ENCODE data around the gene FIBP. TPM values are rescaled to one million over a fixed set of nuclear protein-coding genes. Genes with fewer than 3 reads are reported as not detected.

FIBP gene
- polyA plus RNA-seq, 6 donors from 2014 or later = 91.2 to 191 (median 107) TPM

- Mint-ChIP-seq H3K4me1 (peaks cover 22 to 38% (median 27%) of the 10 kb centered on the region in 3 donors), H3K4me3 (peak overlapping the region in 3 of 8 donors; percentile 3 to 78 (median 20)), H3K27ac (peak overlapping the region in 3 of 6 donors; percentile 47 to 72 (median 63)), H3K27me3 (peaks cover 0 to 7% (median 0%) of the 10 kb centered on the region in 3 donors), H3K36me3 (peaks cover 0 to 6% of the 10 kb centered on the region in 2 donors), H3K9me3 (no peaks in the 10 kb centered on the region)
- DNase-seq (no peak), ATAC-seq (ENCODE audit: low read depth in 2 of 2) (no peak)
Observed at GRCh38 chr11:65869643-65870306, 18.5 kb downstream of the FIBP start.

- Mint-ChIP-seq H3K36me3 (peaks cover 0 to 6% of the 10 kb centered on the region in 2 donors), H3K27me3 (peaks cover 0 to 7% (median 0%) of the 10 kb centered on the region in 3 donors), H3K4me3 (peak overlapping the region in 1 of 8 donors; percentile 43), H3K4me1 (peaks cover 19 to 38% (median 26%) of the 10 kb centered on the region in 3 donors), H3K27ac (no peak overlapping the region), H3K9me3 (no peaks in the 10 kb centered on the region)
- DNase-seq (no peak), ATAC-seq (ENCODE audit: low read depth in 2 of 2) (no peak)
Observed at GRCh38 chr11:65868907-65869306, 19.4 kb downstream of the FIBP start.

GRCh38 chr11:65868076-65868667, 20.1 kb downstream of the FIBP start:
- H3K36me3 Mint-ChIP-seq = peaks cover 0 to 10% of the 10 kb centered on the region in 2 donors
- no peak overlapping the region for H3K4me3 Mint-ChIP-seq
- no peak overlapping the region for H3K27ac Mint-ChIP-seq
- DNase-seq (no peak), ATAC-seq (ENCODE audit: low read depth in 2 of 2) (peak; percentile 64 to 67)
- H3K27me3 Mint-ChIP-seq = peaks cover 0 to 5% (median 0%) of the 10 kb centered on the region in 3 donors
- no peaks in the 10 kb centered on the region for H3K9me3 Mint-ChIP-seq
- peaks cover 18 to 31% (median 23%) of the 10 kb centered on the region in 3 donors for H3K4me1 Mint-ChIP-seq

- no peak for DNase-seq
- Mint-ChIP-seq H3K36me3 (peaks cover 0 to 17% of the 10 kb centered on the region in 2 donors), H3K4me1 (peaks cover 14 to 33% (median 26%) of the 10 kb centered on the region in 3 donors), H3K9me3 (no peaks in the 10 kb centered on the region), H3K4me3 (peak overlapping the region in 1 of 8 donors; percentile 36), H3K27me3 (no peaks in the 10 kb centered on the region), H3K27ac (peak overlapping the region in 1 of 6 donors; percentile 26)
- ATAC-seq (ENCODE audit: low read depth in 2 of 2) = peak; percentile 34 to 45
Observed at GRCh38 chr11:65867284-65868071, 20.8 kb downstream of the FIBP start.

- peak overlapping the region in 1 of 8 donors; percentile 36 for H3K4me3 Mint-ChIP-seq
- ATAC-seq (ENCODE audit: low read depth in 2 of 2) (no peak), DNase-seq (no peak)
- H3K36me3 Mint-ChIP-seq = peaks cover 0 to 18% of the 10 kb centered on the region in 2 donors
- H3K9me3 Mint-ChIP-seq = no peaks in the 10 kb centered on the region
- peak overlapping the region in 2 of 6 donors; percentile 26 to 67 for H3K27ac Mint-ChIP-seq
- no peaks in the 10 kb centered on the region for H3K27me3 Mint-ChIP-seq
- peaks cover 19 to 36% (median 29%) of the 10 kb centered on the region in 3 donors for H3K4me1 Mint-ChIP-seq
Observed at GRCh38 chr11:65866509-65867283, 21.6 kb downstream of the FIBP start.

GRCh38 chr11:65865550-65866172, 22.6 kb downstream of the FIBP start:
- H3K4me1 Mint-ChIP-seq = peaks cover 20 to 33% (median 26%) of the 10 kb centered on the region in 3 donors
- ATAC-seq (ENCODE audit: low read depth in 2 of 2) (no peak), DNase-seq (no peak)
- H3K4me3 Mint-ChIP-seq = peak overlapping the region in 2 of 8 donors; percentile 4 to 81
- H3K36me3 Mint-ChIP-seq = peaks cover 0 to 18% of the 10 kb centered on the region in 2 donors
- H3K27ac Mint-ChIP-seq = no peak overlapping the region
- no peaks in the 10 kb centered on the region for H3K27me3 Mint-ChIP-seq
- no peaks in the 10 kb centered on the region for H3K9me3 Mint-ChIP-seq

GRCh38 chr11:65864706-65865471, 23.4 kb downstream of the FIBP start:
- DNase-seq (no peak), ATAC-seq (ENCODE audit: low read depth in 2 of 2) (no peak)
- Mint-ChIP-seq H3K9me3 (no peaks in the 10 kb centered on the region), H3K36me3 (peaks cover 0 to 18% of the 10 kb centered on the region in 2 donors), H3K4me1 (peaks cover 20 to 35% (median 27%) of the 10 kb centered on the region in 3 donors), H3K27me3 (no peaks in the 10 kb centered on the region), H3K27ac (no peak overlapping the region), H3K4me3 (peak overlapping the region in 4 of 8 donors; percentile 15 to 81 (median 39))

GRCh38 chr11:65863889-65864705, 24.2 kb downstream of the FIBP start:
- H3K36me3 Mint-ChIP-seq = peaks cover 0 to 18% of the 10 kb centered on the region in 2 donors
- H3K4me1 Mint-ChIP-seq = peaks cover 25 to 39% (median 27%) of the 10 kb centered on the region in 3 donors
- H3K27ac Mint-ChIP-seq = no peak overlapping the region
- H3K27me3 Mint-ChIP-seq = no peaks in the 10 kb centered on the region
- no peak for ATAC-seq (ENCODE audit: low read depth in 2 of 2)
- H3K9me3 Mint-ChIP-seq = no peaks in the 10 kb centered on the region
- peak overlapping the region in 2 of 8 donors; percentile 20 to 41 for H3K4me3 Mint-ChIP-seq
- DNase-seq = no peak

- Mint-ChIP-seq H3K36me3 (peaks cover 0 to 18% of the 10 kb centered on the region in 2 donors), H3K9me3 (no peaks in the 10 kb centered on the region), H3K4me3 (peak overlapping the region in 4 of 8 donors; percentile 53 to 84 (median 62)), H3K4me1 (peaks cover 33 to 48% (median 36%) of the 10 kb centered on the region in 3 donors), H3K27ac (peak overlapping the region in 3 of 6 donors; percentile 21 to 63 (median 58)), H3K27me3 (no peaks in the 10 kb centered on the region)
- no peak for ATAC-seq (ENCODE audit: low read depth in 2 of 2)
- no peak for DNase-seq
Observed at GRCh38 chr11:65862941-65863888, 25.1 kb downstream of the FIBP start.

- DNase-seq (no peak), ATAC-seq (ENCODE audit: low read depth in 2 of 2) (no peak)
- Mint-ChIP-seq H3K27me3 (no peaks in the 10 kb centered on the region), H3K9me3 (no peaks in the 10 kb centered on the region), H3K4me1 (peaks cover 34 to 44% (median 36%) of the 10 kb centered on the region in 3 donors), H3K27ac (no peak overlapping the region), H3K36me3 (peaks cover 0 to 18% of the 10 kb centered on the region in 2 donors), H3K4me3 (peak overlapping the region in 6 of 8 donors; percentile 53 to 95 (median 80))
Observed at GRCh38 chr11:65862191-65862735, 26.0 kb downstream of the FIBP start.

Measured in naive B cell (primary cell).